Uterus (tissue), 2 donors: ENCODE results near the gene FADS3.

Experiments used
- CTCF ChIP-seq, 4 experiments: fragments of 200-600 bp in 2 of 4; fragments of 450-650 bp in 2 of 4; sonication (generic) in 2 of 4; IDR thresholded peaks; one replicate each; pipeline ENCODE4 v1.5.1; 2016 to 2019; ENCODE audit warnings: antibody characterized with exemption in 4 of 4, mild to moderate bottlenecking in 2 of 4, moderate library complexity in 1 of 4
- POLR2A ChIP-seq, 2 donors: fragments of 450-650 bp; IDR thresholded peaks; one replicate each; pipeline ENCODE4 v1.6.1; 2016; ENCODE audit warnings: antibody characterized with exemption in 2 of 2, mild to moderate bottlenecking in 1 of 2, moderate library complexity in 1 of 2

DNA sequence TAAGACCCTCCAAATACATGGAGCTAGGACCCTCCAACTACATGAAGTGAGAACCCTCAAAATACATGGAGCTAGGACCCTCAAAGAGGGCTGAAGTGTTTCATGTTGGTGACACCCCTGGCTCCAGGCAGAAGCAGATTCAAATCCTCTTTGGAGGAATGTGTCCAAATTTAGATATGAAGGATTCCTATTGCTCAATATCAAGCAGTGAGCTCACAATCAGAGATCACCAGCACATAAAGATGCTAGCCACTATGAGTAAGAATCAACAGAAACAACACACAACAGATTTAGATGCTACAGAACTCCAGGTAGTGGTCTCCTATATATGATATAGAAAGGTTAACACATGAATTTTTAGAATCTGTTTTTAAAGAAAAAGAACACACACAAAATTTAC is 37.3 kb upstream of the FADS3 start:
- TF ChIP-seq CTCF (IDR thresholded peaks at IDR 0.05) (no peak), POLR2A (IDR thresholded peaks at IDR 0.05) (no peak)
